Adipocyte (in vitro differentiated cells): ENCODE results near the gene FBXL14.
"Not testable (repeated sequence)": the region's sequence is repeated elsewhere in the genome, so short reads cannot be mapped to it uniquely, and the experiment has no call there.

Source experiments
- DNase-seq: peaks from one replicate; pipeline ENCODE4 v3.0.0-alpha.2; 2015; ENCODE audit warnings: low read depth
- H3K27me3 ChIP-seq: replicated peaks from 2 replicates; pipeline ENCODE4 v1.7.0; 2013; ENCODE audit warnings: mild to moderate bottlenecking, low read length, moderate library complexity; ENCODE audit not compliant: control insufficient read depth, insufficient read depth
- H3K36me3 ChIP-seq: 2 replicates; pipeline ENCODE4 v1.7.0; 2013; ENCODE audit warnings: low read length, mild to moderate bottlenecking, moderate library complexity; ENCODE audit not compliant: control insufficient read depth, insufficient read depth, severe bottlenecking
- H3K4me1 ChIP-seq: 2 replicates; pipeline ENCODE4 v1.7.0; 2013; ENCODE audit warnings: mild to moderate bottlenecking, low read length, moderate library complexity; ENCODE audit not compliant: control insufficient read depth, insufficient read depth
- H3K4me3 ChIP-seq: 2 replicates; pipeline ENCODE4 v1.7.0; 2013; ENCODE audit warnings: mild to moderate bottlenecking, low read length, moderate library complexity
- H3K9ac ChIP-seq: 2 replicates; pipeline ENCODE4 v1.7.0; 2013; ENCODE audit warnings: mild to moderate bottlenecking, low read length, moderate library complexity
- H3K9me3 ChIP-seq: 2 replicates; pipeline ENCODE4 v1.7.0; 2013; ENCODE audit warnings: mild to moderate bottlenecking, low read length, moderate library complexity; ENCODE audit not compliant: control insufficient read depth

The FBXL14 gene

DNA sequence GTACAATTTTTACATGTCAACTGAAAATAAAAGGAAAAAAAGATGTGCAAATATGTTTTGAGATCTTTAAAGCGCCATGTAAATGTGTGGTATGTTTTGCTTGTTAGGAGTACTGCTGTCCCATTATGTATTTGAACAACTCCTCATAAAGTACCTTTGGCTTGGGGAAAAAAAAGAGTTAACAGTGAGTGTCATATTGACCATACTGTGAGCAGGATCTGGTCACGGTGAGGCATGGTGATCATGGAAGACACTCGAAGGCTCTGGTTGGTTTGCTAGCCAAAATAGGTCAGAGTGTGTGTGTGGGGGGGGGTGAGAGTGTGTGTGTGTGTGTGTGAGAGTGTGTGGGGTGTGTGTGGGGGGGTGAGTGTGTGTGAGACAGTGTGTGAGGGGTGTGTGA, 10.1 kb upstream of the FBXL14 start:
- DNase-seq, result no peak
- H3K27me3 ChIP-seq, result no peaks in the 10 kb centered on the region

GRCh38 chr12:1603269-1603993, 9.1 kb upstream of the FBXL14 start:
- H3K36me3 ChIP-seq, result no peaks in the 10 kb centered on the region
- peaks cover 26% of the 10 kb centered on the region for H3K4me1 ChIP-seq
- H3K9me3 ChIP-seq, result no peaks in the 10 kb centered on the region
- H3K9ac ChIP-seq, result no peak overlapping the region
- no peaks in the 10 kb centered on the region for H3K27me3 ChIP-seq
- no peak for DNase-seq
- H3K4me3 ChIP-seq, result no peak overlapping the region

More for the DNA sequence above, 10.1 kb upstream of the FBXL14 start:
- Histone ChIP-seq H3K9me3 (no peaks in the 10 kb centered on the region), H3K36me3 (no peaks in the 10 kb centered on the region), H3K4me3 (no peak overlapping the region), H3K4me1 (peaks cover 33% of the 10 kb centered on the region), H3K9ac (no peak overlapping the region)

DNA sequence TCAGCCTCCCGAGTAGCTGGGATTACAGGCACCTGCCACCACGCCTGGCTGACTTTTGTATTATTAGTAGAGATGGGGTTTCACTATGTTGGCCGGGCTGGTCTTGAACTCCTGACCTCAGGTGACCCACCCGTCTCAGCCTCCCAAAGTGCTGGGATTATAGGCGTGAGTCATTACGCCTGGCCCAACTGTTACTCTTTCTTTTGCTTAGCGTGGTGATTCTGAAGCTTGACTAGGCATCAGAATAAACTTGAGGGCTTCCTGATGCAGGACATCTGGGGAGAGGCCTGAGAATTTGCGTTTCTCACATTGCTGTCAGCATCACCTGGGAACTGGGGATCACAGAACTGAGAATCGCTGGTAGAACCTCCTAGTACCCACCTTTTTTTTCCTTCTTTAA, 8.3 kb upstream of the FBXL14 start:
- H3K36me3 ChIP-seq, H3K27me3 ChIP-seq, H3K4me3 ChIP-seq, DNase-seq, H3K9me3 ChIP-seq: not testable (repeated sequence)
- Histone ChIP-seq H3K9ac (peak overlapping the region; percentile 76), H3K4me1 (peaks cover 19% of the 10 kb centered on the region)

GRCh38 chr12:1598757-1599156, 4.4 kb upstream of the FBXL14 start:
- Histone ChIP-seq H3K9me3 (no peaks in the 10 kb centered on the region), H3K27me3 (no peaks in the 10 kb centered on the region), H3K36me3 (no peaks in the 10 kb centered on the region)

GRCh38 chr12:1595690-1596347, 1.4 kb upstream of the FBXL14 start:
- Histone ChIP-seq H3K36me3 (no peaks in the 10 kb centered on the region), H3K4me1 (peaks cover 36% of the 10 kb centered on the region), H3K4me3 (peak overlapping the region; percentile 93), H3K9ac (peak overlapping the region; percentile 92), H3K9me3 (no peaks in the 10 kb centered on the region), H3K27me3 (no peaks in the 10 kb centered on the region)
- peak; percentile 61 for DNase-seq

More at GRCh38 chr12:1598757-1599156, 4.4 kb upstream of the FBXL14 start:
- no peak for DNase-seq
- H3K9ac ChIP-seq, result no peak overlapping the region
- peaks cover 9% of the 10 kb centered on the region for H3K4me1 ChIP-seq
- no peak overlapping the region for H3K4me3 ChIP-seq

GRCh38 chr12:1595026-1595561, 713 bp upstream of the FBXL14 start:
- H3K4me1 ChIP-seq, result peaks cover 43% of the 10 kb centered on the region
- peak; percentile 40 for DNase-seq
- peak overlapping the region; percentile 93 for H3K4me3 ChIP-seq
- H3K27me3 ChIP-seq, result no peaks in the 10 kb centered on the region
- H3K36me3 ChIP-seq, result no peaks in the 10 kb centered on the region
- peak overlapping the region; percentile 92 for H3K9ac ChIP-seq
- H3K9me3 ChIP-seq, result no peaks in the 10 kb centered on the region

- no peaks in the 10 kb centered on the region for H3K36me3 ChIP-seq
- H3K27me3 ChIP-seq, result no peaks in the 10 kb centered on the region
- no peak for DNase-seq
- H3K9me3 ChIP-seq, result no peaks in the 10 kb centered on the region
- peak overlapping the region; percentile 87 for H3K9ac ChIP-seq
- H3K4me1 ChIP-seq, result peaks cover 48% of the 10 kb centered on the region
- H3K4me3 ChIP-seq, result peak overlapping the region; percentile 89
Observed at GRCh38 chr12:1594006-1594260, 448 bp downstream of the FBXL14 start.

DNA sequence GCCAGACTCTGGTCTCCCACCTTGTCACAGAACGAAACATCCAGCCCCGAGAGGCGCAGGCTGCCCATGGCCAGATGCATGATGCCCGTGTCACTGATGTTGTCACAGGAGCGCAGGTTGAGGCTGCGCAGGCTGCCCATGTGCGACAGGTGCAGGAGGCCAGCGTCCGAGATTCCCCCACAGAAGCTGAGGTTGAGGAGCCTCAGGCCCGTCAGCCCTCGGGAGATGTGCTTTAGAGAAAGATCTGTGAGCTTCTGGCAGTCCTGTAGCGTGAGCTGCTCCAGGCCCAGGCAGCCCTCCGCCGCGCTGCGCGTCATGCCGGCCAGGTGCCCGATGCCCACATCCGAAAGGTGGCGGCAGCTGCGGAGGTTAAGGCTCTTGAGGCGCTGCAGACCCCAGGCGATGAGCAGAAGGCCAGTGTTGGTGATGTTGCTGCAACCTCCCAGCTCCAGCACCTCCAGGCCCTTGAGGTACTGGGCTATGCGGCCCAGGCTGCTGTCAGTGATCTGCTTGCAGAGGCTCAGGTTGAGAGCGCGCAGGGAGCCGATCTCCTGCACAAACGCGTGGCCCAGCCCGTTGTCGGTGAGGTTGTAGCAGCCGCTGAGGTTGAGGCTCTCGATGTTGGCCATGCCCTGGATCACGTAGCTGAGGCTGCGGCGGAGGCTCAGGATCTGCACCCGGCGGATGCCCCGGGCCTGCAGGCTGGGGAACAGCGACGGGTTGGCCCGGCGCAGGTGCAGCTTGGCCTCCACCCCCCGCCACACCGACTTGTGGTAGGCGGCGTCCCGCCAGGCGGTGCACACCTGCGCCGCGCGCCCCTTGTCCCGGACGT, 991 bp downstream of the FBXL14 start:
- Histone ChIP-seq H3K4me3 (peak overlapping the region; percentile 89), H3K27me3 (no peaks in the 10 kb centered on the region), H3K4me1 (peaks cover 50% of the 10 kb centered on the region), H3K36me3 (no peaks in the 10 kb centered on the region), H3K9ac (peak overlapping the region; percentile 87), H3K9me3 (no peaks in the 10 kb centered on the region)
- peak; percentile 48 for DNase-seq

DNA sequence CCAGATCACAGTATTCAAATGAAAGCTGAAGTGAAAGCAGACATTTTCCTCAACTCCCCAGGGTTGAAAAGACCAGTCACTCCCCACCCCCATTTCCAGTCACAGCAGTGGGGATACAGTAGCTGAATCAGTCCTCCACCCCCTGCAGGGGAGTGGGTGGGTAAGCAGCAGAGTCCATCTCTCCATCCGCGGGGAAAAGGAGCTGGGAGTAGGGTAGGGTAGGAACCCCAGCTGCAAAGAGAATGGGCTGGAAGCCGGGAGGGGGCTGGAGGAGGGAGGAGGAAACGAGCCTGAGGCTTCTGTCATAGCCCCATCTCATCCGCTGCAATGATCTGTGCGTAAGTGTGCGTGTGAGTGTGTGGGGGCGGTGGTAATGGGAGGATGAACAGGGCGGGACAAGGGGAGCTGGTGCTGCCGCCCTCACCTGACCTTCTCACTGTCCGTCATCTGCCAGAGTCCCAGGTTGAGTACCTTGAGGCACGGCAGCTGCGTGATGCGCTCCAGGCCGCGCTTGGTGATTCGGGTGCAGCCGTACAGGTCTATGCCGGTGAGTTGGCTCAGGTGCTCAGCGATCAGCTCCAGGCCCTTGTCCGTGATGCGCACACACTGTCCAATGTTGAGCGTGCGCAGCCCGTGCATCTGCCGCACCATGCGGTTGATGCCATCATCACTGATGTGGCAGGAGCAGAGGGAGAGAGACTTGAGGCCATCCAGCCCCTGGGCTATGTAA, 1.8 kb downstream of the FBXL14 start:
- H3K4me1 ChIP-seq, result peaks cover 58% of the 10 kb centered on the region
- peak; percentile 68 for DNase-seq
- no peaks in the 10 kb centered on the region for H3K36me3 ChIP-seq
- H3K9ac ChIP-seq, result peak overlapping the region; percentile 87
- H3K27me3 ChIP-seq, result no peaks in the 10 kb centered on the region
- no peaks in the 10 kb centered on the region for H3K9me3 ChIP-seq
- peak overlapping the region; percentile 89 for H3K4me3 ChIP-seq

DNA sequence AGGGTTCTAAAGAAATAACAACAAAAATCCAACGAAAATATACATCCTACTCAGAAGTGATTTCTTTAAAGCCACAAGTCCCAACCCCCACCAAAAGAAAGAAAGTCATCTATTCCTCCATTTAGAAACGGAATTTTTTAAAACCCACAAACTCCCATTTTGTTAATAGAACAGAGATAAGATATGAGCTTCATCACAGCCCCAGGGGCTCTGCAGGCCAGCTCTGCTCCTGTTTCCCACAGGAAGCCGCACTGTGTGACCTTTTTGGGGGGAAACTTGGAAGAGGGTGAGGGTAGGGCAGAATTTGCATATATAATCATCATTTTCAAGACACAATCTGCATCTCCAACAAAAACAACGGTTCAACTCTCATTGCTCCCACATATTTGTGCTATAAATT, 2.8 kb downstream of the FBXL14 start:
- no peaks in the 10 kb centered on the region for H3K9me3 ChIP-seq
- H3K9ac ChIP-seq, result peak overlapping the region; percentile 68
- no peaks in the 10 kb centered on the region for H3K36me3 ChIP-seq
- H3K4me3 ChIP-seq, result peak overlapping the region; percentile 89
- peaks cover 62% of the 10 kb centered on the region for H3K4me1 ChIP-seq
- DNase-seq, result no peak
- H3K27me3 ChIP-seq, result no peaks in the 10 kb centered on the region
